Vagina (tissue), 2 donors: ENCODE data around the gene GCDH.

Source experiments
- POLR2A ChIP-seq, 2 donors: fragments of 450-650 bp; IDR thresholded peaks; one replicate each; pipeline ENCODE4 v1.6.1; 2017; ENCODE audit warnings: antibody characterized with exemption in 2 of 2, mild to moderate bottlenecking in 2 of 2, moderate library complexity in 2 of 2
- POLR2AphosphoS5 ChIP-seq, 2 donors: sonication (generic); formaldehyde crosslinking; IDR thresholded peaks; one replicate each; pipeline ENCODE4 v1.9.0; 2017; ENCODE audit warnings: antibody characterized with exemption in 2 of 2, mild to moderate bottlenecking in 2 of 2, low read depth in 1 of 2; ENCODE audit not compliant: insufficient read depth in 1 of 2
- TF ChIP-seq, protein P1 (sequence below), 3 experiments: fragments of 450-650 bp in 2 of 3; fragments of 200-600 bp in 1 of 3; sonication (generic) in 1 of 3; IDR thresholded peaks; one replicate each; pipeline ENCODE4 v1.5.1; 2017 to 2019; ENCODE audit warnings: antibody characterized with exemption in 3 of 3, mild to moderate bottlenecking in 2 of 3, moderate library complexity in 2 of 3

DNA sequence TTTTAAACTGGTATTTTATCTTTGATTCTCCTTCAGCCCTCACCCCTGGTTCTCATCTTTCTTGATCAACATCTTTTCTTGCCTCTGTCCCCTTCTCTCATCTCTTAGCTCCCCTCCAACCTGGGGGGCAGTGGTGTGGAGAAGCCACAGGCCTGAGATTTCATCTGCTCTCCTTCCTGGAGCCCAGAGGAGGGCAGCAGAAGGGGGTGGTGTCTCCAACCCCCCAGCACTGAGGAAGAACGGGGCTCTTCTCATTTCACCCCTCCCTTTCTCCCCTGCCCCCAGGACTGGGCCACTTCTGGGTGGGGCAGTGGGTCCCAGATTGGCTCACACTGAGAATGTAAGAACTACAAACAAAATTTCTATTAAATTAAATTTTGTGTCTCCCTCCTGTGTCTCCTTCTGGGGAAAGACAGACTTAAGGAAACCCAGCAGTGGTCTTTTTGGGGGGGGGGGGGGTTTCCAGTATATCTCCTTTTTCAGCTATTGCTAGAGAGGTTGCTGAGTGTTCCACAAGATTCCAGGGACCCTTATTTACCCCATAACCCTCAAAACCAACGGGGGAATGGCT is 53.2 kb downstream of the GCDH start:
- TF ChIP-seq, protein P1, sequence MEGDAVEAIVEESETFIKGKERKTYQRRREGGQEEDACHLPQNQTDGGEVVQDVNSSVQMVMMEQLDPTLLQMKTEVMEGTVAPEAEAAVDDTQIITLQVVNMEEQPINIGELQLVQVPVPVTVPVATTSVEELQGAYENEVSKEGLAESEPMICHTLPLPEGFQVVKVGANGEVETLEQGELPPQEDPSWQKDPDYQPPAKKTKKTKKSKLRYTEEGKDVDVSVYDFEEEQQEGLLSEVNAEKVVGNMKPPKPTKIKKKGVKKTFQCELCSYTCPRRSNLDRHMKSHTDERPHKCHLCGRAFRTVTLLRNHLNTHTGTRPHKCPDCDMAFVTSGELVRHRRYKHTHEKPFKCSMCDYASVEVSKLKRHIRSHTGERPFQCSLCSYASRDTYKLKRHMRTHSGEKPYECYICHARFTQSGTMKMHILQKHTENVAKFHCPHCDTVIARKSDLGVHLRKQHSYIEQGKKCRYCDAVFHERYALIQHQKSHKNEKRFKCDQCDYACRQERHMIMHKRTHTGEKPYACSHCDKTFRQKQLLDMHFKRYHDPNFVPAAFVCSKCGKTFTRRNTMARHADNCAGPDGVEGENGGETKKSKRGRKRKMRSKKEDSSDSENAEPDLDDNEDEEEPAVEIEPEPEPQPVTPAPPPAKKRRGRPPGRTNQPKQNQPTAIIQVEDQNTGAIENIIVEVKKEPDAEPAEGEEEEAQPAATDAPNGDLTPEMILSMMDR (IDR thresholded peaks at IDR 0.05) = no peak
- no peak for TF ChIP-seq POLR2A (IDR thresholded peaks at IDR 0.05)
- no peak for TF ChIP-seq POLR2AphosphoS5 (IDR thresholded peaks at IDR 0.05; ENCODE audit: insufficient read depth in 1 of 2, low read depth in 1 of 2)
